Activated CD8-positive, alpha-beta T cell treated with anti-CD3 and anti-CD28 coated beads for 36 hours (primary cell): ENCODE results near the gene CMTM1. TPM values are rescaled to one million over a fixed set of nuclear protein-coding genes. Genes with fewer than 3 reads are reported as not detected.

Experiments used
- ATAC-seq: fragments of 200-7000 bp; cut with Tn5 transposase; one replicate; pipeline ENCODE4 v1.10.0; 2021; ENCODE audit warnings: mild to moderate bottlenecking, moderate library complexity
- CTCF ChIA-PET: fragments of 350-600 bp; sonication (Branson Sonifier 250); formaldehyde crosslinking; loops from one replicate; lab custom pipeline; 2021; ENCODE audit warnings: antibody characterized with exemption; lab: Charles Lee
- POLR2A ChIA-PET: fragments of 350-600 bp; sonication (Branson Sonifier 250); formaldehyde crosslinking; loops from one replicate; lab custom pipeline; 2021; ENCODE audit warnings: antibody characterized with exemption; lab: Charles Lee
- DNase-seq: peaks from one replicate; pipeline ENCODE4 v3.0.0-alpha.2; 2020
- H3K27ac Mint-ChIP-seq: one replicate; pipeline ENCODE4 v1.8.0; 2021; ENCODE audit warnings: mild to moderate bottlenecking, mixed read lengths
- H3K27me3 Mint-ChIP-seq: one replicate; pipeline ENCODE4 v1.8.0; 2021; ENCODE audit warnings: mixed read lengths
- H3K36me3 Mint-ChIP-seq: one replicate; pipeline ENCODE4 v1.8.0; 2021; ENCODE audit warnings: low read depth, mixed read lengths
- H3K4me1 Mint-ChIP-seq: one replicate; pipeline ENCODE4 v1.8.0; 2021; ENCODE audit warnings: low read depth, mixed read lengths
- H3K4me3 Mint-ChIP-seq: one replicate; pipeline ENCODE4 v1.8.0; 2021; ENCODE audit warnings: mild to moderate bottlenecking, moderate library complexity, mixed read lengths
- H3K9me3 Mint-ChIP-seq: one replicate; pipeline ENCODE4 v1.8.0; 2021; ENCODE audit warnings: mixed read lengths
- intact Hi-C: fragments of 100-400 bp; cut with micrococcal nuclease; formaldehyde crosslinking; loops from one replicate; pipeline ENCODE4 v1.10.0; 2022
- total RNA-seq, 2 experiments: library from RNA; stranded (reverse); gene quantifications; one replicate each; pipeline ENCODE4 v1.2.3, GENCODE V29; 2021
- TF ChIP-seq, protein P1 (sequence below): fragments of 200-600 bp; IDR thresholded peaks from one replicate; pipeline ENCODE4 v1.8.0; 2022; ENCODE audit warnings: antibody characterized with exemption, mild to moderate bottlenecking

Gene CMTM1
- total RNA-seq, 2 experiments from 2014 or later = 5.4 to 6.2 TPM

DNA sequence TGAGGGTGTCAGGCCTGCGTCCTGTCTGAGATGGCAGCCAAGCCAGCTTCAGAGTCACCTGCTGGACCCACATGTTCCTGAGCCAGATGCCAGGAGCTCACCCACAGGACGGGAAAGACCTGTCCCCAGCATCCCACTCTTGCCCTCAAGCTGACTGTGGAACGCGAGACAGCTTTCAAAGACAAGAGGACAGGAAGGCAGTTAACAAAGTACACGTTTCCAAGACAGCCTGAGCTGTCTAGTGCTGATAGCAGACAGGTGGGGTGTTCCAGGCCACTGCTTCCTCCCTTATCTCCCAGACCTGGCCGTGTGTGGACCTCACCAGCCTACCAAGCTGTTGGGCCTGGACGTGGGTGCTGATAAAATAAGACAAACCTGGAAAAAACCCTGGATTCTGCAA, 51.5 kb downstream of the CMTM1 start:
- CTCF ChIA-PET = interaction anchor here (0.7 to 5.5 kb wide), 3 partner anchors 10 to 33 kb away, joined by 3 to 30 read pairs (median 21); partner anchors contain the start of gene CMTM3
- no peak overlapping the region for H3K4me3 Mint-ChIP-seq
- no peaks in the 10 kb centered on the region for H3K9me3 Mint-ChIP-seq

DNA sequence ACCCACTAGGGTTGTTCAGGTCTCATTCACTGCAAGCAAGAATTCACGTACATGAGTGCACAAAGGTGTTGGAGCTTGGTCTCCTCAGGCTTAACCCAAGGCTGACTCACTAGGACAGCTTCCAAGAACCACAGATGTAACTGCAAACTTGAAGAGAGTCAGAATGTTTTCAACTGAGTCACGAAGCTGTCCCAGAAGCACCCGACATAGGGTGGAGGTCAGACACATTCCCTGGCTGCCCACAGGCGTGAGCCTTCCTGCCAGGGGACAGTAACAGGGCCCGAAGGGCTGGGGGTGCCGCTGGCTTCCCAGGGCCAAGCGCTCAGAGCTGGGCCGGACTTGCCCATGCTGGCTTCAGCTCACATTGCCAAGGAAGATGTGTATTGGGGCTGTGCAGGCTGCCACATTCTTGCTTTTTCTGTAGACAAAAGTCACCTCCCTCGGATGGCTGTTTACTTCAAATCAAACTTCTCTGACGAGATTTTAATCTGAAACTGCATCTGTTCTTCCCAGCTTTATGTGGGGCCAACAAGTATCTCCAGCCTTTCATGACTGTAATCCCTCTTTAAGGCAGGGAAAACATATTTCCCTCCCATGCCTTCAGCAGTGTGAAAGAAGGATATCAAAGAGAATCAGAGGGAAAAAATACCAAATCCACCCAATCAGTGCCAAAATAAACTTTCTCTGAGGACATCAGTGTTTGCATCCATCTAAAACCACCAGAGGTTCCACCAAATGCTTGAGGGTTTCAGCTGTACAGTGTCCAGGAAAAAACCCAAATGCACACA, 52.5 kb downstream of the CMTM1 start:
- H3K36me3 Mint-ChIP-seq = peaks cover 3% of the 10 kb centered on the region
- CTCF ChIA-PET = interaction anchor here (4.2 to 5.5 kb wide), 2 partner anchors 11 to 32 kb away, joined by 21 to 30 read pairs; no protein-coding TSS in a partner anchor
- no peaks in the 10 kb centered on the region for H3K9me3 Mint-ChIP-seq
- DNase-seq (no peak), ATAC-seq (peak; percentile 37)
- TF ChIP-seq, protein P1, sequence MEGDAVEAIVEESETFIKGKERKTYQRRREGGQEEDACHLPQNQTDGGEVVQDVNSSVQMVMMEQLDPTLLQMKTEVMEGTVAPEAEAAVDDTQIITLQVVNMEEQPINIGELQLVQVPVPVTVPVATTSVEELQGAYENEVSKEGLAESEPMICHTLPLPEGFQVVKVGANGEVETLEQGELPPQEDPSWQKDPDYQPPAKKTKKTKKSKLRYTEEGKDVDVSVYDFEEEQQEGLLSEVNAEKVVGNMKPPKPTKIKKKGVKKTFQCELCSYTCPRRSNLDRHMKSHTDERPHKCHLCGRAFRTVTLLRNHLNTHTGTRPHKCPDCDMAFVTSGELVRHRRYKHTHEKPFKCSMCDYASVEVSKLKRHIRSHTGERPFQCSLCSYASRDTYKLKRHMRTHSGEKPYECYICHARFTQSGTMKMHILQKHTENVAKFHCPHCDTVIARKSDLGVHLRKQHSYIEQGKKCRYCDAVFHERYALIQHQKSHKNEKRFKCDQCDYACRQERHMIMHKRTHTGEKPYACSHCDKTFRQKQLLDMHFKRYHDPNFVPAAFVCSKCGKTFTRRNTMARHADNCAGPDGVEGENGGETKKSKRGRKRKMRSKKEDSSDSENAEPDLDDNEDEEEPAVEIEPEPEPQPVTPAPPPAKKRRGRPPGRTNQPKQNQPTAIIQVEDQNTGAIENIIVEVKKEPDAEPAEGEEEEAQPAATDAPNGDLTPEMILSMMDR = no peak
- POLR2A ChIA-PET = no interaction called here
- H3K27me3 Mint-ChIP-seq = no peaks in the 10 kb centered on the region
- peaks cover 7% of the 10 kb centered on the region for H3K4me1 Mint-ChIP-seq
- intact Hi-C loops = no loop called here
- no peak overlapping the region for H3K27ac Mint-ChIP-seq
- no peak overlapping the region for H3K4me3 Mint-ChIP-seq

More for the DNA sequence above, 51.5 kb downstream of the CMTM1 start:
- ATAC-seq (no peak), DNase-seq (no peak)
- TF ChIP-seq, protein P1 = no peak
- POLR2A ChIA-PET = no interaction called here
- intact Hi-C loops = no loop called here
- Mint-ChIP-seq H3K27me3 (no peaks in the 10 kb centered on the region), H3K36me3 (peaks cover 3% of the 10 kb centered on the region), H3K27ac (no peak overlapping the region), H3K4me1 (peaks cover 7% of the 10 kb centered on the region)

DNA sequence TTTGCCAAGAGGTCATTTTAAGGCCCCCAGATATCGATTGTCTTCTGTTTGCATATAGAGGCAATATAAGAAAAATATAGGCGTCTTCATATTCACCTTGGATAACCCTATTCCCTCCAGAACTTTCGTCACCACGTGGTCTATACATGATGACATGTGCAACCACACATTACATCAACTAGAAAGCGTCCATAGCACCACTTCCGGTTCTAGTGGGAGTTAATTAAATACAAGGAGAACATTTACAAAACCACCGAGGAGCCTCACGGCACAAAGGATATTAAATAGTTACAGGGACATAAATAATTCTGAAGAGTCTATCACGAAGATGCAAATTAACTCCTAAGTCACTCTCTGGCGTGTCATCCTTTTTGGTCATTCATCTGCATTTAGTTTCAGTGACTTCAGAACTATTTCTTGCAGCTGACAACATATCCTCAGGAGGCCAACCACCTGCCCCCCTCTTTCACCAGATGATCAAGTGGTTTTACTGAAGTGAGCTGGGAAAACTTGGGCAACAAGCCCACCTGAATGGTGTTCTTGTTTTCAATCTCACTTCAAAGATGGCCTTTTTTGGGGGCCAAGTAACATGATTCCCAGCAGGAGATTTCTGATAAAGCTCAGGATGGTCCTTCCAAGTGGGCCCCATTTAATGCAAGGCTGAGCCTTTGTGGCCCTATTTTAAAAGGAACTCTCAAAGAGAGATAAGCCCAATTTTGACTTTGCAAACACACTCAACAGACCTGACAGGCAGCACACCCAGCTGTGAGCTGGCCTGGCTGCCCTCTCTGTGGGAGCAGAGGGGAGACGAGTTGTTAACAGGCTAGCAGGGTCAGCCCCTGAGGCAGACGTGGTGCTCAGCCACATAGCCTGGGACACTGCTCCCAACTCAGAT, 53.5 kb downstream of the CMTM1 start:
- DNase-seq (no peak), ATAC-seq (no peak)
- POLR2A ChIA-PET = interaction anchor here (0.6 kb wide), 1 partner anchor 18 kb away, joined by 3 read pairs; no protein-coding TSS in a partner anchor
- intact Hi-C loops = no loop called here
- H3K27me3 Mint-ChIP-seq = no peaks in the 10 kb centered on the region
- H3K36me3 Mint-ChIP-seq = no peaks in the 10 kb centered on the region
- no peak overlapping the region for H3K27ac Mint-ChIP-seq
- no peaks in the 10 kb centered on the region for H3K9me3 Mint-ChIP-seq
- TF ChIP-seq, protein P1 = no peak
- CTCF ChIA-PET = interaction anchor here (0.9 to 5.5 kb wide), 4 partner anchors 8 to 109 kb away, joined by 3 to 30 read pairs (median 12); no protein-coding TSS in a partner anchor
- H3K4me3 Mint-ChIP-seq = no peak overlapping the region
- H3K4me1 Mint-ChIP-seq = peaks cover 7% of the 10 kb centered on the region

DNA sequence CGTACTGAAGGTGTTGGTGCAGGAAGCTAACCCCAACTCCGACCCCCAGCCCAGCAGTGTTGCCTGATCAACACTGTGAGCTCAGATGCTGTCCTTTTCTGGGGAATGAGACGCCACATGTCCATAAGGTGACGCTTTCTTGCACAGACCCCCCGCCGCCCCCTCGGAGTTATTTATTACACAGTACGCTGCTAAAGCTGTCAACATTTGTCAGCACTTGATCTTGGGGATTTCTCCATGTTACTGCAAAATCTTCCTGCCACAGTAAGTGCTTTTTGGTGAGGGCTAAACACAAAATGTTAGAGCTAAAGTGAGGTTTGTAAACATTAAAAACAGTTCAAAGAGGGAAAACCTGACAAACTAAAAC, 54.2 kb downstream of the CMTM1 start:
- Mint-ChIP-seq H3K27me3 (no peaks in the 10 kb centered on the region), H3K27ac (no peak overlapping the region), H3K4me3 (no peak overlapping the region), H3K36me3 (no peaks in the 10 kb centered on the region), H3K9me3 (no peaks in the 10 kb centered on the region), H3K4me1 (peaks cover 7% of the 10 kb centered on the region)
- CTCF ChIA-PET = interaction anchor here (0.9 to 5.5 kb wide), 4 partner anchors 9 to 108 kb away, joined by 3 to 30 read pairs (median 12); no protein-coding TSS in a partner anchor
- POLR2A ChIA-PET = interaction anchor here (0.6 kb wide), 1 partner anchor 19 kb away, joined by 3 read pairs; no protein-coding TSS in a partner anchor
- ATAC-seq = no peak
- TF ChIP-seq, protein P1 = no peak
- DNase-seq = no peak
- intact Hi-C loops = no loop called here
